Spleen (tissue), 7 donors: ENCODE results near the gene COL5A1.

ENCODE experiments used
- CTCF ChIP-seq, 11 experiments: fragments of 200-600 bp in 7 of 11; fragments of 450-650 bp in 4 of 11; sonication (generic) in 4 of 11; IDR thresholded peaks in 8 of 11; conservative IDR thresholded peaks in 3 of 11; 1 replicate in 7 of 11; 2 replicates in 4 of 11; pipeline versions ENCODE4 v1.4.0 to v1.8.0; 2016 to 2021; ENCODE audit warnings: antibody characterized with exemption in 11 of 11, inconsistent platforms in 4 of 11, mild to moderate bottlenecking in 1 of 11
- POLR2A ChIP-seq, 3 donors: fragments of 450-650 bp; IDR thresholded peaks; one replicate each; pipeline ENCODE4 v1.5.1; 2017; ENCODE audit warnings: antibody characterized with exemption in 3 of 3, mild to moderate bottlenecking in 1 of 3
- POLR2AphosphoS5 ChIP-seq, 3 donors: sonication (generic); formaldehyde crosslinking; IDR thresholded peaks; one replicate each; pipeline ENCODE4 v1.5.1; 2017; ENCODE audit warnings: antibody characterized with exemption in 3 of 3
- donor health status: DM: no; HTN: no; CAD: no; lungs with moderate emphysema.
- donor health status: DM: no; HTN: no; CAD: no.
- donor health status: DM: no; HTN: no; CAD: no.

- TF ChIP-seq CTCF (IDR thresholded peaks at IDR 0.05 in 8 of 11, conservative IDR thresholded peaks at IDR 0.05 in 3 of 11) = no peak
- no peak for TF ChIP-seq POLR2A (IDR thresholded peaks at IDR 0.05)
- TF ChIP-seq POLR2AphosphoS5 (IDR thresholded peaks at IDR 0.05) = no peak
These were observed 100.2 kb downstream of the COL5A1 start for GRCh38 chr9:134741846-134742245.
